Measurements from ENCODE around the gene SUSD2.
"Not testable (repeated sequence)": the region's sequence is repeated elsewhere in the genome, so short reads cannot be mapped to it uniquely, and the experiment has no call there.

The SUSD2 gene

DNA sequence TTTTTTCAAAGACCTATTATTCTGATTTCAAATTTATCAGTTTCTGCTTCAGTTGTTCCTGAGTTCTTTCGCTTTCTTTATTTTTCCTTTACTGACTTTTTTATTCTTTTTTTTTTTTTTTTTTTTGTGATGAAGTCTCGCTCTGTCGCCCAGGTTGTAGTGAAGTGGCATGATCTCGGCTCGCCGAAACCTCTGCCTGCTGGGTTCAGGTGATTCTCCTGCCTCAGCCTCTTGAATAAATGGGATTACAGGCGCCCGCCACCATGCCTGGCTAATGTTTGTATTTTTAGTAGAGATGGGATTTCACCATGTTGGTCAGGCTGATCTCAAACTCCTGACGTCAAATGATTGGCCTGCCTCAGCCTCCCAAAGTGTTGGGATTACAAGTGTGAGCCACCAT, 31.8 kb downstream of the SUSD2 start:
- DNase-seq: not testable (repeated sequence)

DNA sequence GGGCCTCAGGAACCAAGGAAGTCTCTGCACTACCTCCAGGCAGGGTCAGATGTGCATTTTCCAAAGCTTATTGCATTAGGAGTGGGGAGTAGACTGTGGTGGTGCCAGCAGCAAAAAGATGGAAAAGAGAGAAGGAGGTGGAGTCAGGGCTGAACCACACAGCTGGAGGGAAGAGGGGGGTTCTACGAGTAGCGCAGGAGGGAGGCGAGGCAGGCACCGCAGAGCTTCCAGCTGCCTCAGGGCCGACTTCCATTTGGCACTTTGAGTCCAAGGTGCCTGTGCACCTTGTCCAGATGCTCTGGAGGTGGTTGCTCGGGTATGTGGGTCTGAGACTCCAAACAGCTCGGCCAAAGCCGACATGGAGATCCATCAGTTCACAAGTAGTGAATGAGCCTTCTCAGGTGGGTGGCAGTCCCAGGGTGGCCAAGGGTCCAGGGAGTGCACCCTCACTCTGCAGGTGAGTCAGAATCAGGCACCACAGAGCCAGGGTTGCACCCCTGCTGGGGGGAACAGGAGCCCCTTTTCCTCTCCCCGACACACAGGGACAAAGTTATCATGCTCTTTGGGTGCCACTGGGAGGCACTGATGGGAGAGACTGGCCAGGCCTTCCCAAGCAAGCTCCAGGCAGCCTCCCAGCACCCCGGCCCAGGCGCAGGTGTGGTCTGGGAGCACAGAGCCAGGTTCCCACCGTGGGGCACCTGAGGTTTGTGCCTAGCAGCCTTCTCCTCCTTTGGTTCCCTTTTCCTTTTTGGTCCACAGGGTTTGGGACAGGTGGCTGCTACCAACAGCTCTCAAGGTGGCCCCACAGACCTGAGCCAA, 33.4 kb downstream of the SUSD2 start:
- DNase-seq: no peak

GRCh38 chr22:24216541-24217209, 35.4 kb downstream of the SUSD2 start:
- DNase-seq: no peak

DNA sequence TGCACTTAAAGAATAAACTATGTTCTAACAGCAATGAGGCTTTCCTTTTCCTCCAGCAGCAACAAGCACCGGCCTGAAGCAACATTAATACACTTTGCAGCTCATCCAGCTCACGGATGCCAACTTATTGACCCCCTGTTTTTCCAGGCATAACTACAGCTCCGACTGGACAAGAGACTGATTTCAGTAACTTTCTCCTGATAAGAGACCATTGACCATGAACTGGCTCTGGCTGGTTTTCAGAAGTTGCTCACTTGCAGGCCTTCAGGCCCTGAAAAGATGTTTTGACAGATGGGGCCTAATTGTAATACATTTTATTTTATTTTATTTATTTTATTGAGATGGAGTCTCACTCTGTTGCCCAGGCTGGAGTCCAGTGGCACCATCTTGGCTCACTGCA, 36.1 kb downstream of the SUSD2 start:
- no peak for DNase-seq

DNA sequence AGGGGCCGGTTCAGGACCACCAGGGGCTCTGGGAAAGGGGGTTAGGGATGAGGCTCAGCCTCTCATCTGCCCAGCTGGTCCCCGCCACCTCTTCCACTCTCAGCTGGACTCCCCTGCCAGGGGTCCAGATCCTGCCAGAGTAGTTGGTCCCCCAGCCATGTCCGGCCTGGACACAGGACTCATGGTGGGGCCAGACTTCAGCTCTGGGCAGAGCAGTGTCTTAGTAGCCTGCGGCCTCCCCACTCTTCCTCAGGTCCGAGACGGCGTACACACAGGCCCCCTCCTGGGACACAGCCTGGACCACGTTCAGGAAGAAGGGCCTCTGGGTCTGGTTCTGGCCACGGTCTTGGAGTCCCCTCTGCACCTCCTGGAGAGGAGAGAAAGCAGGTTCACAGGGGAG, 38.5 kb downstream of the SUSD2 start:
- DNase-seq: no peak

DNA sequence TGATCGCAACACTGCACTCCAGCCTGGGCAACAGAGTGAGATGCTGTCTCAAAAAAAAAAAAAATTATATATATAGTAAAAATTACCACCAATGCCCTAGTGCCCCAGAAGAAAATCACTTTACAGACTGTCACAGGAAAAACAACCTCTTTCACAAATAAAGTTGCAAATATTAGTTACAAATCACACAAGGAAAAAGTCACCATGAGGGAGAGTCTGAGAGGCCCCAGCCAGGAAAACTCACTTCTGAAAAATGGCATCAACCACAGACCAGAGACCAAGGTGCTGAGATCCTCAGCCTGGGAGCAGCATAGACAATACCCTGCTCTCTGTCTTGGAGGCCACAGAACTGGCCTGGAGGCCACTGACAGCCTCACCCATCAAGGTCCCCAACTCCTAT, 43.2 kb downstream of the SUSD2 start:
- DNase-seq: no peak

DNA sequence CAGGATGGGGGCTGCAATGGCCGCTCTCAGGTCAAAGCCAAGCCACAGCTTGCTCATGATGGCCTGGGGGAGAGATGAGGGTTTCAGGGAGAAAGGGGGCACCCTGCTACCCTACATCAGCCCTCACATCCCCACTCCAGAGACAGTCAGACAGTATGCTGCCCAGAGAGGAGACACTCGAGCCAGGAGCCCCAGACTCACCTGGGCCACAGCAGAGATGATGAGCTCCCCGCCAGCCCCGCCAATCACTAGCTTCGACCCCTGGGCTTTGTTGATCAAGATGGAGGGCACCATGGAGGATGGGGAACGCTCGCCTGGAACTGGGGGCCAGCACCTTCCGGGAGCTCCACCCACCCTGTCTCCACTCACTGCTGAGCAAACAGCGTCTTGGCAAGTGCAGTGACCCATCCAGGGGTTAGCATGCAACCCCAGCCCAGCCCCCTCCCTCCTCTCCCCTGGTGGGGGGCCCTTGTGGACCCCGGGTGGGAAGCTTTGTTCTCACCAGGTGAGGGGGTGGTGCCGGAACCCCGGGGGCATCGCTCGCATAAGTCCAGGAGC, 43.8 kb downstream of the SUSD2 start:
- DNase-seq: no peak

- no peak for DNase-seq
These were observed 44.7 kb downstream of the SUSD2 start for GRCh38 chr22:24225951-24226350.

- peak in 4 of 58 donors; percentile 4 to 25 (median 8) for DNase-seq
These were observed 49.8 kb downstream of the SUSD2 start for GRCh38 chr22:24230911-24231656.

GRCh38 chr22:24231706-24232105, 50.4 kb downstream of the SUSD2 start:
- no peak for DNase-seq

GRCh38 chr22:24232124-24232523, 50.8 kb downstream of the SUSD2 start:
- DNase-seq: no peak

DNA sequence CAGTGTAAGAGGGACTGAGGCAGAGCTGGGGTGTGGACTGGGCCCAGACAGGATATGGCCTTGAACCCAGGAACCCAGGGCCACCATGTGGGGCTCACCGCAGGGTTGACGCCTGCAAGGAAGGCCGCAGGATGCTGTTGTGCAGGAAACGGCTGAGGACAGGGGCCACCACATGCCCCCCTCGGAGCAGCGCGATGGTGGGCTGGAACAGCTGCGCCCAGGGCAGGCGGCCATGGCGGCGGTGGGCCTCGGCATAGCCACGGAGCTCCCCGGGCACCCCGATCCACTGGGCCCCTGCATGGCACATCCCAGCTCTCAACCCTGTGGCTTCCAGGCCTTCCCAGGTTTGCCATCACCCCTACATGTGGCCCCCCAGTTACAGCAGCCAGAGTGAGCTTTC, 51.4 kb downstream of the SUSD2 start:
- no peak for DNase-seq

DNA sequence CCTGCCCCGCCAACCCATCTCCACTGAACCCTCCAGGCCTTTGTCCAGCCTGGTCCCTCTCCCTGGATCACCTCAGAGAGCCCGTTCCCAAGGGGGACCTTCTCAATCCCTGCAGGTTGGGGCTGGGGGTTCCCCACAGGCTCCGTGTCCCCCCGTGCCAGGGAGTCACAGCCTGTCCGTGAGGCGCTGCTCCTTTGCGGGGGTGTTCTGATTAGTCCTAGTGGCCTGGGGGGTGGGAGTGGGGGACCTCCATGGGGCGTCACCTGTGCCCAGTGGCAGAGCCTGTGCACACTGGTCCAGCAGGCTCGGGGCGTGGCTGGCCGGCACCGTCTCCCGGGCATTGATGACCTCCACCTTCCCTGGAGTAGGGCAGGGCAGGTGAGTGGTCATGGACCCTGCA, 51.9 kb downstream of the SUSD2 start:
- DNase-seq: no peak

- no peak for DNase-seq
These were observed 52.5 kb downstream of the SUSD2 start for GRCh38 chr22:24233816-24234215.

- no peak for DNase-seq
These were observed 54.0 kb downstream of the SUSD2 start for GRCh38 chr22:24235315-24235714.

- no peak for DNase-seq
These were observed 55.4 kb downstream of the SUSD2 start for GRCh38 chr22:24236656-24237055.

DNA sequence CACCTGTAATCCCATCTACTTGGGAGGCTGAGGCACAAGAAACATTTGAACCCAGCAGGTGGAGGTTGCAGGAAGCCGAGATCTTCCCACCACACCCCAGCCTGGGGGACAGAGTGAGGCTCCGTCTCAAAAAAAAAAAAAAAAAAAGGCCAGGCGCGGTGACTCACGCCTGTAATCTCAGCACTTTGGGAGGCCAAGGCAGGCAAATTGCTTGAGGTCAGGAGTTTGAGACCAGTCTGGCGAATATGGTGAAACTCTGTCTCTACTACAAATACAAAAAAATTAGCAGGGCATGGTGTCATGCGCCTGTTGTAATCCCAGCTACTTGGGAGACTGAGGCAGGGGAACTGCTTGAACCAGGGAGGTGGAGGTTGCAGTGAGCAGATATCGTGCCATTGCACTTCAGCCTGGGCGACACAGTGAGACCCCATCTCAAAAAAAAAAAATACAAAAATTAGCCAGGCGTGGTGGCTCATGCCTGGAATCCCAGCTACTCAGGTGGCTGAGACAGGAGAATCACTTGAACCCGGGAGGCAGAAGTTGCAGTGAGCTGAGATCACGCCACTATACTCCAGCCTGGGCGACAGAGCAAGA, 56.9 kb downstream of the SUSD2 start:
- not testable (repeated sequence) for DNase-seq
